MCF 10A (cell line): Measurements from ENCODE around the gene ADAM12. TPM values are rescaled to one million over a fixed set of nuclear protein-coding genes. Genes with fewer than 3 reads are reported as not detected.
A peak's percentile ranks its signal among the peaks of the same experiment; 100 is the strongest.

Experiments
- BruUV-seq: library from RNA; stranded (reverse); fragments of 400-500 nt; replicated peaks from 2 replicates; lab custom pipeline; 2021; lab: Mats Ljungman, UMichigan
- CTCF ChIA-PET: fragments of 300-600 bp; sonication (Branson Sonifier 250); formaldehyde crosslinking; extraction: SDS; loops from one replicate; lab custom pipeline; 2021; ENCODE audit warnings: antibody characterized with exemption, inconsistent platforms; lab: Yijun Ruan, JAX
- POLR2A ChIA-PET: fragments of 300-600, 350-650 bp; sonication (Branson Sonifier 250); formaldehyde crosslinking; extraction: SDS; loops from one replicate; lab custom pipeline; 2020; ENCODE audit warnings: antibody characterized with exemption, inconsistent platforms; lab: Yijun Ruan, JAX
- DNase-seq: peaks from one replicate; pipeline ENCODE4 v3.0.0-alpha.2; 2018; ENCODE audit not compliant: unreplicated experiment
- H3K27ac Mint-ChIP-seq: one replicate; pipeline ENCODE4 v1.8.0; 2022; ENCODE audit warnings: mild to moderate bottlenecking, low read depth, mixed read lengths; ENCODE audit not compliant: unreplicated experiment
- H3K27me3 Mint-ChIP-seq: one replicate; pipeline ENCODE4 v1.8.0; 2022; ENCODE audit warnings: mixed read lengths; ENCODE audit not compliant: insufficient read depth, unreplicated experiment
- H3K36me3 Mint-ChIP-seq: one replicate; pipeline ENCODE4 v1.8.0; 2022; ENCODE audit warnings: mild to moderate bottlenecking, moderate library complexity, mixed read lengths; ENCODE audit not compliant: insufficient read depth, unreplicated experiment
- H3K4me1 Mint-ChIP-seq: one replicate; pipeline ENCODE4 v1.8.0; 2022; ENCODE audit warnings: mixed read lengths; ENCODE audit not compliant: insufficient read depth, unreplicated experiment
- H3K4me3 Mint-ChIP-seq: one replicate; pipeline ENCODE4 v1.8.0; 2022; ENCODE audit warnings: mild to moderate bottlenecking, moderate library complexity, mixed read lengths; ENCODE audit not compliant: unreplicated experiment
- H3K9me3 Mint-ChIP-seq: one replicate; pipeline ENCODE4 v1.8.0; 2022; ENCODE audit warnings: mixed read lengths; ENCODE audit not compliant: unreplicated experiment
- CTCF ChIP-seq: fragments of 200-600 bp; IDR thresholded peaks from one replicate; pipeline ENCODE4 v1.8.0; 2022; ENCODE audit warnings: antibody characterized with exemption, mild to moderate bottlenecking; ENCODE audit not compliant: unreplicated experiment
- intact Hi-C: fragments of 100-400 bp; cut with micrococcal nuclease; formaldehyde crosslinking; loops from 2 replicates; pipeline ENCODE4 v1.14.1; 2022
- total RNA-seq: library from RNA; stranded (reverse); gene quantifications from 2 replicates; pipeline ENCODE4 v1.2.3, GENCODE V29; 2022

ADAM12 gene
- total RNA-seq, 1 experiment from 2014 or later, result 2.2 TPM

- ChIA-PET CTCF (no interaction called here), POLR2A (no interaction called here)
- H3K27me3 Mint-ChIP-seq, result no peaks in the 10 kb centered on the region
- H3K9me3 Mint-ChIP-seq, result no peaks in the 10 kb centered on the region
- DNase-seq, result peak; percentile 83
- H3K4me3 Mint-ChIP-seq, result no peak overlapping the region
- H3K36me3 Mint-ChIP-seq, result no peaks in the 10 kb centered on the region
- peak overlapping the region; percentile 18 for H3K27ac Mint-ChIP-seq
- H3K4me1 Mint-ChIP-seq, result no peaks in the 10 kb centered on the region
- BruUV-seq, result no TSS peak
- TF ChIP-seq CTCF, result no peak
- intact Hi-C loops, result no loop called here
These were observed 297.2 kb downstream of the ADAM12 start for GRCh38 chr10:126090911-126091728.

GRCh38 chr10:126090443-126090842, 297.8 kb downstream of the ADAM12 start:
- peak overlapping the region; percentile 18 for H3K27ac Mint-ChIP-seq
- BruUV-seq, result no TSS peak
- no peak overlapping the region for H3K4me3 Mint-ChIP-seq
- TF ChIP-seq CTCF, result no peak
- no peaks in the 10 kb centered on the region for H3K9me3 Mint-ChIP-seq
- no peaks in the 10 kb centered on the region for H3K36me3 Mint-ChIP-seq
- ChIA-PET POLR2A (no interaction called here), CTCF (no interaction called here)
- no peaks in the 10 kb centered on the region for H3K27me3 Mint-ChIP-seq
- no peaks in the 10 kb centered on the region for H3K4me1 Mint-ChIP-seq
- DNase-seq, result no peak
- intact Hi-C loops, result no loop called here

- no peaks in the 10 kb centered on the region for H3K27me3 Mint-ChIP-seq
- TF ChIP-seq CTCF, result no peak
- no TSS peak for BruUV-seq
- ChIA-PET POLR2A (no interaction called here), CTCF (no interaction called here)
- no peak for DNase-seq
- no peaks in the 10 kb centered on the region for H3K36me3 Mint-ChIP-seq
- H3K4me3 Mint-ChIP-seq, result no peak overlapping the region
- H3K27ac Mint-ChIP-seq, result no peak overlapping the region
- H3K9me3 Mint-ChIP-seq, result no peaks in the 10 kb centered on the region
- intact Hi-C loops, result no loop called here
- H3K4me1 Mint-ChIP-seq, result no peaks in the 10 kb centered on the region
These were observed 300.3 kb downstream of the ADAM12 start for GRCh38 chr10:126087796-126088505.

- Mint-ChIP-seq H3K4me3 (no peak overlapping the region), H3K4me1 (no peaks in the 10 kb centered on the region), H3K36me3 (no peaks in the 10 kb centered on the region), H3K27ac (no peak overlapping the region), H3K9me3 (no peaks in the 10 kb centered on the region), H3K27me3 (no peaks in the 10 kb centered on the region)
- no peak for TF ChIP-seq CTCF
- CTCF ChIA-PET, result interaction anchor here (1.7 kb wide), 1 partner anchor 11 kb away, joined by 3 read pairs; no protein-coding TSS in a partner anchor
- no TSS peak for BruUV-seq
- POLR2A ChIA-PET, result no interaction called here
- intact Hi-C loops, result no loop called here
- DNase-seq, result no peak
These were observed 301.1 kb downstream of the ADAM12 start for GRCh38 chr10:126087153-126087680.
